Omental fat pad (tissue), 4 donors: ENCODE measurements around the gene DUOXA1. TPM values are rescaled to one million over a fixed set of nuclear protein-coding genes. Genes with fewer than 3 reads are reported as not detected.

ENCODE experiments used
- ATAC-seq: fragments of 150-250 bp; one replicate; pipeline ENCODE4 v1.9.1; 2016; ENCODE audit warnings: mild to moderate bottlenecking, moderate library complexity; ENCODE audit not compliant: low FRiP score
- DNase-seq: peaks from one replicate; pipeline ENCODE4 v3.0.0-alpha.2; 2019; ENCODE audit warnings: low spot score
- CTCF ChIP-seq, 3 donors: fragments of 450-650 bp; IDR thresholded peaks; one replicate each; pipeline ENCODE4 v1.5.1; 2016 to 2017; ENCODE audit warnings: antibody characterized with exemption in 3 of 3, mild to moderate bottlenecking in 3 of 3, moderate library complexity in 2 of 3
- total RNA-seq, 4 donors: library from RNA; depleted of rRNA; stranded (reverse); fragments of >200 nt; gene quantifications; one replicate each; pipeline ENCODE4 v1.1.0, GENCODE V29; 2016

DUOXA1 gene
- total RNA-seq, 4 donors from 2014 or later: 0.95 to 1.9 (median 1.4) TPM

GRCh38 chr15:45097466-45097865, 32.2 kb downstream of the DUOXA1 start:
- DNase-seq (no peak), ATAC-seq (no peak)
- TF ChIP-seq CTCF (IDR thresholded peaks at IDR 0.05): no peak

- no peak for DNase-seq
- ATAC-seq: no peak
- no peak for TF ChIP-seq CTCF (IDR thresholded peaks at IDR 0.05)
These were observed 34.0 kb downstream of the DUOXA1 start for GRCh38 chr15:45095661-45096060.

- DNase-seq: no peak
- no peak for TF ChIP-seq CTCF (IDR thresholded peaks at IDR 0.05)
- ATAC-seq: no peak
These were observed 35.3 kb downstream of the DUOXA1 start for GRCh38 chr15:45094358-45094730.

- TF ChIP-seq CTCF (IDR thresholded peaks at IDR 0.05): no peak
- ATAC-seq (no peak), DNase-seq (no peak)
These were observed 35.9 kb downstream of the DUOXA1 start for GRCh38 chr15:45093622-45094357.

GRCh38 chr15:45093013-45093412, 36.7 kb downstream of the DUOXA1 start:
- DNase-seq: no peak
- ATAC-seq: no peak
- TF ChIP-seq CTCF (IDR thresholded peaks at IDR 0.05): no peak

GRCh38 chr15:45091576-45091975, 38.1 kb downstream of the DUOXA1 start:
- TF ChIP-seq CTCF (IDR thresholded peaks at IDR 0.05): no peak
- DNase-seq (no peak), ATAC-seq (no peak)

GRCh38 chr15:45091161-45091560, 38.5 kb downstream of the DUOXA1 start:
- no peak for ATAC-seq
- TF ChIP-seq CTCF (IDR thresholded peaks at IDR 0.05): no peak
- no peak for DNase-seq
